ENCODE measurements around the gene SLC35F3. TPM values are rescaled to one million over a fixed set of nuclear protein-coding genes. Genes with fewer than 3 reads are reported as not detected.

Gene SLC35F3
- total RNA-seq, 1 experiment from 2014 or later = 0.94 TPM

GRCh38 chr1:234361102-234361603 lies 456.7 kb downstream of the SLC35F3 start:
- H3K27me3 Mint-ChIP-seq (ENCODE audit: low read depth) = peaks cover 3% of the 10 kb centered on the region; the same call in 1 of the 2 replicates
- POLR2A ChIA-PET = no interaction called here
- no peak for TF ChIP-seq OVOL2 (CRISPR knock-in tag; IDR thresholded peaks at IDR 0.05; ENCODE audit: borderline replicate concordance)
- TF ChIP-seq, protein P1, sequence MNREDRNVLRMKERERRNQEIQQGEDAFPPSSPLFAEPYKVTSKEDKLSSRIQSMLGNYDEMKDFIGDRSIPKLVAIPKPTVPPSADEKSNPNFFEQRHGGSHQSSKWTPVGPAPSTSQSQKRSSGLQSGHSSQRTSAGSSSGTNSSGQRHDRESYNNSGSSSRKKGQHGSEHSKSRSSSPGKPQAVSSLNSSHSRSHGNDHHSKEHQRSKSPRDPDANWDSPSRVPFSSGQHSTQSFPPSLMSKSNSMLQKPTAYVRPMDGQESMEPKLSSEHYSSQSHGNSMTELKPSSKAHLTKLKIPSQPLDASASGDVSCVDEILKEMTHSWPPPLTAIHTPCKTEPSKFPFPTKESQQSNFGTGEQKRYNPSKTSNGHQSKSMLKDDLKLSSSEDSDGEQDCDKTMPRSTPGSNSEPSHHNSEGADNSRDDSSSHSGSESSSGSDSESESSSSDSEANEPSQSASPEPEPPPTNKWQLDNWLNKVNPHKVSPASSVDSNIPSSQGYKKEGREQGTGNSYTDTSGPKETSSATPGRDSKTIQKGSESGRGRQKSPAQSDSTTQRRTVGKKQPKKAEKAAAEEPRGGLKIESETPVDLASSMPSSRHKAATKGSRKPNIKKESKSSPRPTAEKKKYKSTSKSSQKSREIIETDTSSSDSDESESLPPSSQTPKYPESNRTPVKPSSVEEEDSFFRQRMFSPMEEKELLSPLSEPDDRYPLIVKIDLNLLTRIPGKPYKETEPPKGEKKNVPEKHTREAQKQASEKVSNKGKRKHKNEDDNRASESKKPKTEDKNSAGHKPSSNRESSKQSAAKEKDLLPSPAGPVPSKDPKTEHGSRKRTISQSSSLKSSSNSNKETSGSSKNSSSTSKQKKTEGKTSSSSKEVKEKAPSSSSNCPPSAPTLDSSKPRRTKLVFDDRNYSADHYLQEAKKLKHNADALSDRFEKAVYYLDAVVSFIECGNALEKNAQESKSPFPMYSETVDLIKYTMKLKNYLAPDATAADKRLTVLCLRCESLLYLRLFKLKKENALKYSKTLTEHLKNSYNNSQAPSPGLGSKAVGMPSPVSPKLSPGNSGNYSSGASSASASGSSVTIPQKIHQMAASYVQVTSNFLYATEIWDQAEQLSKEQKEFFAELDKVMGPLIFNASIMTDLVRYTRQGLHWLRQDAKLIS (CRISPR knock-in tag; IDR thresholded peaks at IDR 0.05; ENCODE audit: borderline replicate concordance) = no peak
- no peak for TF ChIP-seq NR2C2 (CRISPR knock-in tag; IDR thresholded peaks at IDR 0.05)
- TF ChIP-seq, protein P2, sequence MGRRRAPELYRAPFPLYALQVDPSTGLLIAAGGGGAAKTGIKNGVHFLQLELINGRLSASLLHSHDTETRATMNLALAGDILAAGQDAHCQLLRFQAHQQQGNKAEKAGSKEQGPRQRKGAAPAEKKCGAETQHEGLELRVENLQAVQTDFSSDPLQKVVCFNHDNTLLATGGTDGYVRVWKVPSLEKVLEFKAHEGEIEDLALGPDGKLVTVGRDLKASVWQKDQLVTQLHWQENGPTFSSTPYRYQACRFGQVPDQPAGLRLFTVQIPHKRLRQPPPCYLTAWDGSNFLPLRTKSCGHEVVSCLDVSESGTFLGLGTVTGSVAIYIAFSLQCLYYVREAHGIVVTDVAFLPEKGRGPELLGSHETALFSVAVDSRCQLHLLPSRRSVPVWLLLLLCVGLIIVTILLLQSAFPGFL (CRISPR knock-in tag; IDR thresholded peaks at IDR 0.05; ENCODE audit: borderline replicate concordance) = no peak
- no peak for TF ChIP-seq HMGA2 (CRISPR knock-in tag; IDR thresholded peaks at IDR 0.05)
- no peak for TF ChIP-seq GRHL2 (CRISPR knock-in tag; IDR thresholded peaks at IDR 0.05; ENCODE audit: insufficient replicate concordance, severe bottlenecking)
- no peak for TF ChIP-seq MXD4 (CRISPR knock-in tag; IDR thresholded peaks at IDR 0.05; ENCODE audit: borderline replicate concordance)
- TF ChIP-seq SMAD3 (CRISPR knock-in tag; IDR thresholded peaks at IDR 0.05; ENCODE audit: borderline replicate concordance) = no peak
- TF ChIP-seq ZNF232 (CRISPR knock-in tag; IDR thresholded peaks at IDR 0.05) = no peak
- H3K27ac Mint-ChIP-seq = no peak overlapping the region
- no peak for DNase-seq (ENCODE audit: low spot score)
- H3K9me3 Mint-ChIP-seq = no peaks in the 10 kb centered on the region
- CTCF ChIA-PET = no interaction called here
- peaks cover 6% of the 10 kb centered on the region for H3K4me1 Mint-ChIP-seq
- no peaks in the 10 kb centered on the region for H3K36me3 Mint-ChIP-seq
- no peak overlapping the region for H3K4me3 Mint-ChIP-seq
- no peak for ATAC-seq

GRCh38 chr1:234362558-234362957 lies 458.1 kb downstream of the SLC35F3 start:
- ChIA-PET POLR2A (no interaction called here), CTCF (no interaction called here)
- Mint-ChIP-seq H3K4me3 (no peak overlapping the region), H3K27ac (no peak overlapping the region), H3K27me3 (ENCODE audit: low read depth) (peaks cover 3% of the 10 kb centered on the region; the same call in 1 of the 2 replicates), H3K36me3 (no peaks in the 10 kb centered on the region), H3K4me1 (peaks cover under 1% of the 10 kb centered on the region), H3K9me3 (no peaks in the 10 kb centered on the region)
- no peak for DNase-seq (ENCODE audit: low spot score)
- no peak for ATAC-seq
- TF ChIP-seq JUN (CRISPR knock-in tag; IDR thresholded peaks at IDR 0.05) (no peak), NR1H2 (CRISPR knock-in tag; IDR thresholded peaks at IDR 0.05) (no peak), TEAD1 (CRISPR knock-in tag; IDR thresholded peaks at IDR 0.05) (no peak), ZMAT4 (CRISPR knock-in tag; IDR thresholded peaks at IDR 0.05) (no peak), SOX15 (CRISPR knock-in tag; IDR thresholded peaks at IDR 0.05) (no peak), FOXK1 (CRISPR knock-in tag; IDR thresholded peaks at IDR 0.05) (no peak), ERG (CRISPR knock-in tag; IDR thresholded peaks at IDR 0.05) (no peak), SP1 (CRISPR knock-in tag; conservative IDR thresholded peaks at IDR 0.05) (no peak), KAT7 (CRISPR knock-in tag; IDR thresholded peaks at IDR 0.05; ENCODE audit: borderline replicate concordance) (no peak), ZNF512 (CRISPR knock-in tag; IDR thresholded peaks at IDR 0.05; ENCODE audit: borderline replicate concordance) (no peak), ETV6 (CRISPR knock-in tag; IDR thresholded peaks at IDR 0.05) (no peak)
- TF ChIP-seq, protein P1 (CRISPR knock-in tag; IDR thresholded peaks at IDR 0.05; ENCODE audit: borderline replicate concordance) = no peak
- TF ChIP-seq, protein P3, sequence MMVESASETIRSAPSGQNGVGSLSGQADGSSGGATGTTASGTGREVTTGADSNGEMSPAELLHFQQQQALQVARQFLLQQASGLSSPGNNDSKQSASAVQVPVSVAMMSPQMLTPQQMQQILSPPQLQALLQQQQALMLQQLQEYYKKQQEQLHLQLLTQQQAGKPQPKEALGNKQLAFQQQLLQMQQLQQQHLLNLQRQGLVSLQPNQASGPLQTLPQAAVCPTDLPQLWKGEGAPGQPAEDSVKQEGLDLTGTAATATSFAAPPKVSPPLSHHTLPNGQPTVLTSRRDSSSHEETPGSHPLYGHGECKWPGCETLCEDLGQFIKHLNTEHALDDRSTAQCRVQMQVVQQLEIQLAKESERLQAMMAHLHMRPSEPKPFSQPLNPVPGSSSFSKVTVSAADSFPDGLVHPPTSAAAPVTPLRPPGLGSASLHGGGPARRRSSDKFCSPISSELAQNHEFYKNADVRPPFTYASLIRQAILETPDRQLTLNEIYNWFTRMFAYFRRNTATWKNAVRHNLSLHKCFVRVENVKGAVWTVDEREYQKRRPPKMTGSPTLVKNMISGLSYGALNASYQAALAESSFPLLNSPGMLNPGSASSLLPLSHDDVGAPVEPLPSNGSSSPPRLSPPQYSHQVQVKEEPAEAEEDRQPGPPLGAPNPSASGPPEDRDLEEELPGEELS (CRISPR knock-in tag; IDR thresholded peaks at IDR 0.05) = no peak
